DOHH2 (cell line): ENCODE data around the gene GNAT1.

Experiments used
- CTCF ChIP-seq: fragments of 200-600 bp; sonication (generic); IDR thresholded peaks from one replicate; pipeline ENCODE4 v1.5.1; 2014; ENCODE audit warnings: antibody characterized with exemption, mild to moderate bottlenecking, low read depth, low read length; ENCODE audit not compliant: poor library complexity, severe bottlenecking
- EZH2phosphoT487 ChIP-seq: fragments of 200-600 bp; sonication (generic); IDR thresholded peaks from 2 replicates; pipeline ENCODE4 v1.6.1; 2017; ENCODE audit warnings: borderline replicate concordance, mild to moderate bottlenecking, antibody characterized with exemption, low read length, moderate library complexity, mixed read lengths

GRCh38 chr3:50236484-50237132, 45.2 kb downstream of the GNAT1 start:
- TF ChIP-seq CTCF (no peak), EZH2phosphoT487 (no peak)
